ENCODE measurements around the gene GATD1. TPM values are rescaled to one million over a fixed set of nuclear protein-coding genes. Genes with fewer than 3 reads are reported as not detected.
"Not testable (repeated sequence)": the region's sequence is repeated elsewhere in the genome, so short reads cannot be mapped to it uniquely, and the experiment has no call there.

The GATD1 gene
- polyA plus RNA-seq, 2 of the 4 experiments (the other 2 are of a cell fraction): 14.5 to 43.1 TPM

- no peak for FAIRE-seq
- TF ChIP-seq ZNF302 (CRISPR knock-in tag; IDR thresholded peaks at IDR 0.05): no peak
- no peak for TF ChIP-seq FOXS1 (CRISPR knock-in tag; IDR thresholded peaks at IDR 0.05)
- no peak for TF ChIP-seq RCOR1 (IDR thresholded peaks at IDR 0.05; ENCODE audit: low read depth, low read length)
- no peak for TF ChIP-seq CEBPB (IDR thresholded peaks at IDR 0.05)
- no peak for TF ChIP-seq HDAC2 (IDR thresholded peaks at IDR 0.05)
- no peak for TF ChIP-seq MAZ (IDR thresholded peaks at IDR 0.05; ENCODE audit: borderline replicate concordance, low read depth, low read length)
- no peak for TF ChIP-seq ESRRA (IDR thresholded peaks at IDR 0.05; ENCODE audit: borderline replicate concordance, low read length)
- TF ChIP-seq HOXA7 (CRISPR knock-in tag; IDR thresholded peaks at IDR 0.05): no peak
- no peak for TF ChIP-seq POLR2AphosphoS2 (conservative IDR thresholded peaks at IDR 0.05; ENCODE audit: low read length)
- no peak for TF ChIP-seq RARB (CRISPR knock-in tag; IDR thresholded peaks at IDR 0.05)
- TF ChIP-seq FOSL2 (IDR thresholded peaks at IDR 0.05): no peak
- no peak for TF ChIP-seq FOSL2 (CRISPR knock-in tag; IDR thresholded peaks at IDR 0.05)
- no peak for TF ChIP-seq ELK1 (IDR thresholded peaks at IDR 0.05; ENCODE audit: low read depth, low read length)
These were observed 35.1 kb downstream of the GATD1 start for GRCh38 chr11:742156-742546.

GRCh38 chr11:737899-738298, 39.4 kb downstream of the GATD1 start:
- H3K4me3 ChIP-seq; FAIRE-seq; DNase-seq (ENCODE audit: low read depth in 1 of 2, low spot score in 1 of 2); POLR2A ChIA-PET; H3K4me2 ChIP-seq; H3K27ac ChIP-seq; H3K9me3 ChIP-seq; H3K4me1 ChIP-seq: not testable (repeated sequence)
- 86% methylated on average over 10 of the region's 10 CpGs for WGBS (ENCODE audit: missing lambda C conversion rate)
- ATAC-seq: peak in 1 of 2 experiments; percentile 41; a peak in 3 of 6 replicates
- CTCF ChIA-PET: interaction anchor here (1.0 to 2.2 kb wide), 4 partner anchors 9 to 14 kb away, joined by 6 to 8 read pairs (median 7); partner anchors contain the start of gene TALDO1

More at GRCh38 chr11:742156-742546, 35.1 kb downstream of the GATD1 start:
- POLR2A ChIA-PET: no interaction called here
- CTCF ChIA-PET: interaction anchor here (1.2 to 11.3 kb wide), 2 partner anchors 12 to 21 kb away, joined by 3 to 119 read pairs; no protein-coding TSS in a partner anchor
- whole genome bisulfite sequencing (ENCODE audit: missing lambda C conversion rate): 83% methylated on average over 3 of the region's 3 CpGs
- peaks cover 7% of the 10 kb centered on the region for H3K4me1 ChIP-seq
- ATAC-seq (no peak), DNase-seq (ENCODE audit: low read depth in 1 of 2, low spot score in 1 of 2) (no peak)
- H3K4me2 ChIP-seq: no peak overlapping the region
- no peak overlapping the region for H3K27ac ChIP-seq
- H3K4me3 ChIP-seq: no peak overlapping the region
- H3K9me3 ChIP-seq: no peaks in the 10 kb centered on the region

- H3K4me2 ChIP-seq: no peak overlapping the region
- no peak for FAIRE-seq
- H3K4me1 ChIP-seq: no peaks in the 10 kb centered on the region
- no peak for DNase-seq (ENCODE audit: low read depth in 1 of 2, low spot score in 1 of 2)
- WGBS (ENCODE audit: missing lambda C conversion rate): 83% methylated on average over 11 of the region's 11 CpGs
- CTCF ChIA-PET: interaction anchor here (1.3 to 2.2 kb wide), 2 partner anchors 9 to 10 kb away, joined by 7 to 8 read pairs; partner anchors contain the start of gene TALDO1
- H3K27ac ChIP-seq: no peak overlapping the region
- peak; percentile 19; a peak in 3 of 6 replicates for ATAC-seq
- POLR2A ChIA-PET: no interaction called here
- no peak overlapping the region for H3K4me3 ChIP-seq
- TF ChIP-seq KDM5A (IDR thresholded peaks at IDR 0.05): no peak
- no peak for TF ChIP-seq NPAS2 (CRISPR knock-in tag; IDR thresholded peaks at IDR 0.05; ENCODE audit: borderline replicate concordance)
- no peak for TF ChIP-seq HMGXB4 (CRISPR knock-in tag; IDR thresholded peaks at IDR 0.05; ENCODE audit: borderline replicate concordance)
- TF ChIP-seq HOXB5 (CRISPR knock-in tag; IDR thresholded peaks at IDR 0.05): no peak
- TF ChIP-seq SREBF2 (IDR thresholded peaks at IDR 0.05): no peak
- no peak for TF ChIP-seq MYC (IDR thresholded peaks at IDR 0.05; ENCODE audit: borderline replicate concordance, low read length)
- TF ChIP-seq HOXA7 (CRISPR knock-in tag; IDR thresholded peaks at IDR 0.05): no peak
- no peak for TF ChIP-seq TFCP2L1 (CRISPR knock-in tag; IDR thresholded peaks at IDR 0.05)
- no peaks in the 10 kb centered on the region for H3K9me3 ChIP-seq
These were observed 39.9 kb downstream of the GATD1 start for GRCh38 chr11:737366-737765.

- WGBS (ENCODE audit: missing lambda C conversion rate): 80% methylated on average over 19 of the region's 26 CpGs
- FAIRE-seq; H3K4me1 ChIP-seq; H3K27ac ChIP-seq; H3K9me3 ChIP-seq; H3K4me3 ChIP-seq; ATAC-seq; H3K4me2 ChIP-seq; DNase-seq (ENCODE audit: low read depth in 1 of 2, low spot score in 1 of 2); POLR2A ChIA-PET: not testable (repeated sequence)
- CTCF ChIA-PET: interaction anchor here (3.0 to 20.1 kb wide), 3 partner anchors 11 to 33 kb away, joined by 16 to 599 read pairs (median 119); partner anchors contain the start of genes DEAF1, EPS8L2, TALDO1 and TMEM80
These were observed 42.7 kb downstream of the GATD1 start for GRCh38 chr11:734541-734940.

Data from A549 (cell line).